HepG2 (cell line): Measurements from ENCODE around the gene SLC9C2.

Source experiments
- CBX1 ChIP-seq: IDR thresholded peaks from one replicate; pipeline ENCODE4 v1.6.1; 2016; ENCODE audit warnings: antibody characterized with exemption, low read depth
- NFIB ChIP-seq: sonication (generic); formaldehyde crosslinking; IDR thresholded peaks from 2 replicates; pipeline ENCODE4 v1.9.0; 2021; ENCODE audit warnings: missing genetic modification reagents, mild to moderate bottlenecking, borderline replicate concordance
- PHF8 ChIP-seq: sonication (generic); formaldehyde crosslinking; IDR thresholded peaks from 2 replicates; pipeline ENCODE4 v1.5.0; 2020; ENCODE audit warnings: missing genetic modification reagents
- POLR2AphosphoS5 ChIP-seq: IDR thresholded peaks from 2 replicates; pipeline ENCODE4 v1.6.1; 2012; ENCODE audit warnings: low read depth, low read length
- SUZ12 ChIP-seq: fragments of 150-350 bp; IDR thresholded peaks from 2 replicates; pipeline ENCODE4 v1.6.1; 2014; ENCODE audit warnings: low read depth, low read length
- ZNF232 ChIP-seq: sonication (generic); formaldehyde crosslinking; IDR thresholded peaks from 2 replicates; pipeline ENCODE4 v1.4.0; 2020; ENCODE audit warnings: missing genetic modification reagents, borderline replicate concordance
- ZNF746 ChIP-seq: sonication (generic); formaldehyde crosslinking; IDR thresholded peaks from 2 replicates; pipeline ENCODE4 v1.8.0; 2022; ENCODE audit warnings: mild to moderate bottlenecking, missing genetic modification reagents
- TF ChIP-seq, protein P1 (sequence below), 2 experiments: IDR thresholded peaks; 2 replicates each; pipeline ENCODE4 v1.6.1; 2011 to 2012; ENCODE audit warnings: low read length in 2 of 2, borderline replicate concordance in 1 of 2, low read depth in 1 of 2, mild to moderate bottlenecking in 1 of 2, moderate library complexity in 1 of 2

DNA sequence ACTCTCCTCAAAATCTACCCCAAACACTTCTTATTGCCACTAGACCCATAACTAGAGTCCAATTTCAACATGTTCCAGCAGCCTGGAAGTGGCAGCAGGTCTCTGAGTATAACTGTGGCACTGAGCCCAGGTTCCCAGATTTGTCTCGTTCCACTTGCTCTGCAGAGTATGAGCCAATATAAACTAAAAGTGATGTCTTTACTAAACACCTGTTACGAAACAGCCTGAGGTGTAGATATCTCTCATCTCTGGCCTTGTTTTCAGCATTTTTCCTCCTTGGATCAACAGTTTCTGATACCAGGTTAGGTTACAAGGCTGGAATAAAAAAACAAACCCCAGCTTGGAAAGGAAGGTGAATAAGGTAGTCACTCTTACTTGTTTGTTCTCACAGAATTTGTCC, 150.9 kb downstream of the SLC9C2 start:
- TF ChIP-seq, protein P1, sequence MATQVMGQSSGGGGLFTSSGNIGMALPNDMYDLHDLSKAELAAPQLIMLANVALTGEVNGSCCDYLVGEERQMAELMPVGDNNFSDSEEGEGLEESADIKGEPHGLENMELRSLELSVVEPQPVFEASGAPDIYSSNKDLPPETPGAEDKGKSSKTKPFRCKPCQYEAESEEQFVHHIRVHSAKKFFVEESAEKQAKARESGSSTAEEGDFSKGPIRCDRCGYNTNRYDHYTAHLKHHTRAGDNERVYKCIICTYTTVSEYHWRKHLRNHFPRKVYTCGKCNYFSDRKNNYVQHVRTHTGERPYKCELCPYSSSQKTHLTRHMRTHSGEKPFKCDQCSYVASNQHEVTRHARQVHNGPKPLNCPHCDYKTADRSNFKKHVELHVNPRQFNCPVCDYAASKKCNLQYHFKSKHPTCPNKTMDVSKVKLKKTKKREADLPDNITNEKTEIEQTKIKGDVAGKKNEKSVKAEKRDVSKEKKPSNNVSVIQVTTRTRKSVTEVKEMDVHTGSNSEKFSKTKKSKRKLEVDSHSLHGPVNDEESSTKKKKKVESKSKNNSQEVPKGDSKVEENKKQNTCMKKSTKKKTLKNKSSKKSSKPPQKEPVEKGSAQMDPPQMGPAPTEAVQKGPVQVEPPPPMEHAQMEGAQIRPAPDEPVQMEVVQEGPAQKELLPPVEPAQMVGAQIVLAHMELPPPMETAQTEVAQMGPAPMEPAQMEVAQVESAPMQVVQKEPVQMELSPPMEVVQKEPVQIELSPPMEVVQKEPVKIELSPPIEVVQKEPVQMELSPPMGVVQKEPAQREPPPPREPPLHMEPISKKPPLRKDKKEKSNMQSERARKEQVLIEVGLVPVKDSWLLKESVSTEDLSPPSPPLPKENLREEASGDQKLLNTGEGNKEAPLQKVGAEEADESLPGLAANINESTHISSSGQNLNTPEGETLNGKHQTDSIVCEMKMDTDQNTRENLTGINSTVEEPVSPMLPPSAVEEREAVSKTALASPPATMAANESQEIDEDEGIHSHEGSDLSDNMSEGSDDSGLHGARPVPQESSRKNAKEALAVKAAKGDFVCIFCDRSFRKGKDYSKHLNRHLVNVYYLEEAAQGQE (IDR thresholded peaks at IDR 0.05; ENCODE audit: borderline replicate concordance in 1 of 2, low read depth in 1 of 2, low read length in 2 of 2) = no peak
- TF ChIP-seq ZNF746 (CRISPR knock-in tag) (no peak), POLR2AphosphoS5 (no peak), CBX1 (no peak), NFIB (CRISPR knock-in tag) (no peak), ZNF232 (CRISPR knock-in tag) (no peak), SUZ12 (no peak), PHF8 (CRISPR knock-in tag) (no peak)
